TTC549 (cell line): ENCODE measurements around the gene SLC38A6.
A peak's percentile ranks its signal among the peaks of the same experiment; 100 is the strongest.

ENCODE experiments used
- FAIRE-seq: peaks from 2 replicates; lab custom pipeline; 2012; peaks lifted over from hg19 to GRCh38; lab: Jason Lieb, UNC

SLC38A6 gene

GRCh38 chr14:60980811-60981632 is at the start of gene SLC38A6, which contains the start of gene TRMT5:
TSS of gene SLC38A6 (plus strand) at chr14:60981245. CDS start at chr14:60981278, 33 bp downstream.
TSS of gene TRMT5 (minus strand) at chr14:60981079. CDS start at chr14:60980973, 106 bp downstream.
- FAIRE-seq: peak; percentile 60

GRCh38 chr14:60933920-60934655 is 47.0 kb upstream of the SLC38A6 start:
- no peak for FAIRE-seq

GRCh38 chr14:60935319-60935718 is 45.7 kb upstream of the SLC38A6 start:
- FAIRE-seq: no peak

- FAIRE-seq: no peak
These were observed 37.4 kb upstream of the SLC38A6 start for GRCh38 chr14:60943637-60944032.

- FAIRE-seq: no peak
These were observed 36.8 kb upstream of the SLC38A6 start for GRCh38 chr14:60944204-60944603.

GRCh38 chr14:60945984-60946383 is 35.1 kb upstream of the SLC38A6 start:
- no peak for FAIRE-seq

- no peak for FAIRE-seq
These were observed 34.3 kb upstream of the SLC38A6 start for GRCh38 chr14:60946773-60947172.

GRCh38 chr14:60951776-60952435 is 29.1 kb upstream of the SLC38A6 start:
- no peak for FAIRE-seq

- FAIRE-seq: no peak
These were observed 24.8 kb upstream of the SLC38A6 start for GRCh38 chr14:60956202-60956601.

- no peak for FAIRE-seq
These were observed 24.4 kb upstream of the SLC38A6 start for GRCh38 chr14:60956632-60957031.

- no peak for FAIRE-seq
These were observed 22.9 kb upstream of the SLC38A6 start for GRCh38 chr14:60958146-60958545.

- no peak for FAIRE-seq
These were observed 17.3 kb upstream of the SLC38A6 start for GRCh38 chr14:60963761-60964160.

- FAIRE-seq: no peak
These were observed 16.1 kb upstream of the SLC38A6 start for GRCh38 chr14:60964904-60965303.

- no peak for FAIRE-seq
These were observed 15.6 kb upstream of the SLC38A6 start for GRCh38 chr14:60965402-60965801.

GRCh38 chr14:60968099-60968498 is 12.9 kb upstream of the SLC38A6 start:
- FAIRE-seq: no peak

- FAIRE-seq: no peak
These were observed 12.4 kb upstream of the SLC38A6 start for GRCh38 chr14:60968671-60969070.

GRCh38 chr14:60970146-60970545 is 10.9 kb upstream of the SLC38A6 start:
- FAIRE-seq: no peak

GRCh38 chr14:60971271-60971670 is 9.8 kb upstream of the SLC38A6 start:
- FAIRE-seq: no peak

GRCh38 chr14:60972295-60972694 is 8.8 kb upstream of the SLC38A6 start:
- no peak for FAIRE-seq

- FAIRE-seq: no peak
These were observed 8.0 kb upstream of the SLC38A6 start for GRCh38 chr14:60973070-60973469.

- no peak for FAIRE-seq
These were observed 6.9 kb upstream of the SLC38A6 start for GRCh38 chr14:60974090-60974651.

GRCh38 chr14:60975551-60975950 is 5.5 kb upstream of the SLC38A6 start:
- FAIRE-seq: no peak

GRCh38 chr14:60977847-60978246 is 3.2 kb upstream of the SLC38A6 start:
- no peak for FAIRE-seq
